Cerebellar cortex (tissue), 1 donor: ENCODE results near the gene LRCH3.

Experiments used
- DNase-seq: peaks from one replicate; pipeline ENCODE4 v3.0.0-alpha.2; 2015; ENCODE audit warnings: low spot score

The LRCH3 gene

DNA sequence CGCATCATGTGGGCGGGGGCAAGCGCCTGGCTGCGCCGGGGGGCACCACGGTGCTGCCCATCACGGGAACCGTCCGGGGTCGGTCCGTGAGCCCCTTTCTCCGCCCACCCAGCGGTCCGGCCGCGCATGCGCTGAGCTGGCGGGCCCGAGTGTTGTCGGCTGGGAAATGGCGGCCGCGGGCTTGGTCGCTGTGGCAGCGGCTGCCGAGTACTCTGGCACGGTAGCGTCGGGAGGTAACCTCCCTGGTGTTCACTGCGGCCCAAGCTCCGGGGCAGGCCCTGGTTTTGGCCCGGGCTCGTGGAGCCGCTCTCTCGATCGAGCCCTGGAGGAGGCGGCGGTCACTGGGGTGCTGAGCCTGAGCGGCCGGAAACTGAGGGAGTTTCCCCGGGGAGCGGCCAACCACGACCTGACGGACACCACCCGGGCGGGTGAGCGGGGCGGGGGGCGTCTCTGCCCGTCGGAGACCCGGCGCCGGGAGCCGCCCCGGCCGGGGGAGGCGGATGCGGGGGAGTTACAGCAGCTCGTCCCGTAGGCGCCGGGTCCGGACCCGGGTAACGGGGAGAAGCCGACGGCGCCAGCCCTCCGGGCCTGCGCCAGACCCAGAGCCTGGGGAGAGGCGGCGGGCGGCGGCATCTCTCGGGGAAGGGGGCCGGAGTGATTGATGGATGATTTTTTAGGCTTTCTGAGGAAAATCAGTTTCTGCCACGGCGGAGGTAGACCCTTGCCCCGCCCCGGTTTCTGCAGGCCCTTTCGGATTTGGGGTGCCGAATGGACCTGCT lies at the start of gene LRCH3:
Gene LRCH3, plus strand, starts transcription at position 142 of the 779 bp plus-strand sequence. Its CDS starts 25 bp downstream, at position 167.
- peak; percentile 77 for DNase-seq

DNA sequence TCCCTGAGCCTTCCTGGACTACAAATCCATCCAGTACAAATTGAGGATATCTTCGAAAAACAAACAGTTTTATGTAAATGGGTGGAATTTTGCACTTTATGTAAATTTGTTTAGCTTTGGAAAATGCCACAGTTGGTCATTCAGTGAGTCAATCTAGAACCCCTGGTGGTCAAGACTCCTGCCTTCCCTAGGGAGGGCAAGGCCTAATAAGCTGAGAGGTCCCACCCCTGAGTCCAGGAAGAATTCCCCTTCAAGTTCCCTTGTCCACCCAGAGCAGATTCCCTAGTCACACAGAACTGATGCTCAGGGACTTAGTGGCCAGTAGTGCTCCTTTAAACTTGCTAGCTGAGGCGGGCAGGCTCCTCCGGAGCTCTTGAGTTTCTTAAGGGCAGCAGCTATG lies 48.3 kb upstream of the LRCH3 start:
- no peak for DNase-seq

DNA sequence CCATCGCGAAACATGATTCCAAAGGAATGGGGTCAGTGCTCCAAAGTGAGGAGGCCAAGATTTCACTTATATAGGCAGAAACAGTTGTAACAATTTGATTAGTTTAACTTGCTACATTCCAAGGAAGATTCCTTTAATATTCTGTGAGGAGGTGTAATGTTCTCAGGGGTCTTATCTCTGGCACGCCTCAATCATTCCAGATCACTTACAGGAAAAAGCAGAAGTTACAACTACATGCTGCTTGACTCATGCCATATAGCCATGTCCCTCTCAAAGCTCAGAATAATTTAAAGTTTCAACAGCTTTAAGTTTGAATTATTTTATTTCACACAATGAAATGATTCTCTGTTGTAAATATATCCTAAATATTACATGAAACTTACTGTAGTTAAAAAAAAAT lies 44.8 kb upstream of the LRCH3 start:
- DNase-seq = no peak

DNA sequence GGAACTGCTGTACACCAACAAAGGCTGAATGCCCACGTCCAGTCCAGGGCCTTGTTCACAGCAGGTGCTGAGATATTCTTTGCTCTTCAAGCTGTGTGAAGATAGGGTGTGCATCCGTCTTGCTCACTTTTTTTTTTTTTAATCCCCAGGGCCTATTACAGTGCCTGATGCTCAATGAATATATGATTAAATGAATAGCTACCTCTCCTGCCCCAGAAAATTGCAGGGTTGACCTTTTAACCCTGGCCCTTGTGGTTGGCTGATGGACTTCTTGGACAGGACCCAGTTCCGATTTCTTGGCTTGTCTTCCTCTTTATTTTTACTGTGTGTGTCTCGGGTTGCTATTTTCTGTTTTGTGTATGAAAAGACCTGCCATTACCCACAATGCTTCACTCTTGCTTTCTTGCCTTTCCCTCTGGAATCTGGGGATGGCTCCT lies 44.2 kb upstream of the LRCH3 start:
- DNase-seq = peak; percentile 23

DNA sequence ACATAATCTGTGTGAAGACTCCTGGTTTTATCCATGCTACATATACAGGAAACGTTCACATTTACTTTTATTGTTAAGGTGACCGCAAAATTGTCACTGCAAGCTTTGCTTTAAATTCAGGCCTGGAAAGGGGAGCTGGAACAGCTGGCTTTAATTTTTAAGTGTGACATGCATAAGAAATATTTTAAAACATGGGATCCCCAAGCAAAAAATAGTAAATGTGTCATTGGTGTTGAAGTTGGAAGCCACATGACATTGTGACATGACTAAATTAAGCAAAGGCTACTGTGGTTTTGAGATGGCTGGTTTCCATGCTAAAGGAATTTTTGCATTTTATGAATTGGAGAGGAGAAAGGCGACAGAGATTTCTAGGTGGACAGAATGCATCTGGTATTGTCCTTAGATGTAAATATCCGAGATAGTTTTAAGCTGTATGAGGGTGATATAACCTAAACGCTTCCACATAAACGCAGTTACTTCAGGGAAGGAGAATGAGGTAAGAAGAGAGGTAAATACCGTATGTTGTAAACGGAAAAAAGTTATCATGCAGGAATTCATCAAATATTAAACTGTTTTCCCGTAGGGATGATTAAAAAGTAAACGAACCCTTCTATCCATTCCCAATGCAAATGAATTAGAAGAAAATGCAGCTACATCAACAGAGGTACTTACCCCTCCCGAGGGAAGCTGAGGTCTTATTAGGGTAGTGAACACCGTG lies 42.3 kb upstream of the LRCH3 start:
- DNase-seq = peak; percentile 51

DNA sequence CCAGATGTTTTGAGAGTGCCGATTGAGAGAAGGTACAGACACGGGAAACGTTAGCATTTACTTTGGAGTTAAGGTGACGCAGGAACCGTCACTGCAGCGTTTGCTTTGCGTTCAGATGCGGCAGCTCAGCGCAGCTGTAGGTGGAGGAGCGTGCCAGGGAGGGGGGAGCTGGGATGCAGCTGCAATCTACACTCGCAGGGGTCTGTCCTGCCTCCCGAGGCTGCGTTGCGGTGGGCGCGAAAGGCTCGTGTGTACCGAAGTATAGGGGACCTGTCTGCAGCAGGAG lies 41.8 kb upstream of the LRCH3 start:
- peak; percentile 70 for DNase-seq

DNA sequence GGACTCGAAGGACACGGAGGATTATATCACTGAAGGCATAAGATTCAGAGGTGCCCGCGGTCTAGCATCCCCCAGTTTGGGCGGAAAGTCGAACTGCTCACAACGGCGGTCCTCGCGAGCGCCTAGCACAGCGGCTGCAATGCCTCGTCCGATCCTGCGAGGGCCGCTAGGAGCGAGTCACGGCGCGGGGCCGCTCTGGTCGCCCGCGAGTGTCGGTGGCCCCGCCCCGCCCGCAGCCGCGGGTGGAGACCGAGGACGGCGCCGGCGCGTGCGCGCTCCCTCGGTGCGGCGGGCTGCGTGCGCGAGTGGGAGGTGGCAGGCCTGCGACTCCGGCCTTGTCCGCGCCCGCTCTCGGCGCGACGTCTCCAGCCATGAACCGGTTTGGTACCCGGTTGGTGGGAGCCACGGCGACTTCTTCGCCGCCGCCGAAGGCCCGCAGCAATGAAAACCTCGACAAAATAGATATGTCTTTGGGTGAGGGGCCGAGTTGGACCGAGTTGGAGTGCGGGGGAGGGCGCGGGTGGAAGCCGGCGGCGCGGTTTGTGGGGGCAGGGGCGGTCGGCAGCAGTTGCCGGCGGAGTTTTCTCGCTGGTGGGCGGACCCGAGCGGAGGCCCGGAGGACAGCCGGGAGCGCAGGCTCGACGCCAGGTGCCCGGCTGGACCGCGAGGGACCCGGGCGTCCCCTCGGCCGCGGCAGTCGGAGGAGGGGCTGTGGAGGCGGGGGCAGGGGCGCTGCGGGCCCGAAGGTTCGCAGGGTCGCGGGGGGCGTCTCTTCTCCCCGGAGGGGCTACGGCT lies 41.3 kb upstream of the LRCH3 start, which contains the start of gene FYTTD1:
Gene FYTTD1, plus strand, starts transcription at position 283 of the 795 bp plus-strand sequence. Its CDS starts 89 bp downstream, at position 372.
- peak; percentile 89 for DNase-seq

DNA sequence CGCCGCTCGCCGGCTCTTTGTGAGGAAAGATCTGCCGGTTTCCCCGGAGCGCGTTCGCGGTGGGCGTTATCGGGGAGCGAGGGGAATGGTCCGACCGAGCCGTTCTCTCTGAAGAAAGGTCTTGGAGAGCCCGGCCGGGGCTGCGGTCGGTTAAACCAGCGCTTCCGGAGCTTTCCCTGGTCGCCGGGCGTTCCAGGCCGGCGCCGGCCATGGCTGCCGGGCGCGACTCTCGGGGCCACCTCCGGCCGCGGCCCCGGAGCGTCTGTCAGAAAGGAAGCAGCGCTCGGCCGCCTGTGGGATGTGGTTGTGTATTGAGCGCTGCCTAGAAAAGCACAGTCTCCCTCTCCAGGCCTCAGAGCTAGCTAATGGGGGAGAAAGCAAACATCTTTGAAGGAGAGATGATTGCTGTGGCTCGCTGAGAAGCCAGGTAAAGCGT lies 40.6 kb upstream of the LRCH3 start:
- peak; percentile 66 for DNase-seq

DNA sequence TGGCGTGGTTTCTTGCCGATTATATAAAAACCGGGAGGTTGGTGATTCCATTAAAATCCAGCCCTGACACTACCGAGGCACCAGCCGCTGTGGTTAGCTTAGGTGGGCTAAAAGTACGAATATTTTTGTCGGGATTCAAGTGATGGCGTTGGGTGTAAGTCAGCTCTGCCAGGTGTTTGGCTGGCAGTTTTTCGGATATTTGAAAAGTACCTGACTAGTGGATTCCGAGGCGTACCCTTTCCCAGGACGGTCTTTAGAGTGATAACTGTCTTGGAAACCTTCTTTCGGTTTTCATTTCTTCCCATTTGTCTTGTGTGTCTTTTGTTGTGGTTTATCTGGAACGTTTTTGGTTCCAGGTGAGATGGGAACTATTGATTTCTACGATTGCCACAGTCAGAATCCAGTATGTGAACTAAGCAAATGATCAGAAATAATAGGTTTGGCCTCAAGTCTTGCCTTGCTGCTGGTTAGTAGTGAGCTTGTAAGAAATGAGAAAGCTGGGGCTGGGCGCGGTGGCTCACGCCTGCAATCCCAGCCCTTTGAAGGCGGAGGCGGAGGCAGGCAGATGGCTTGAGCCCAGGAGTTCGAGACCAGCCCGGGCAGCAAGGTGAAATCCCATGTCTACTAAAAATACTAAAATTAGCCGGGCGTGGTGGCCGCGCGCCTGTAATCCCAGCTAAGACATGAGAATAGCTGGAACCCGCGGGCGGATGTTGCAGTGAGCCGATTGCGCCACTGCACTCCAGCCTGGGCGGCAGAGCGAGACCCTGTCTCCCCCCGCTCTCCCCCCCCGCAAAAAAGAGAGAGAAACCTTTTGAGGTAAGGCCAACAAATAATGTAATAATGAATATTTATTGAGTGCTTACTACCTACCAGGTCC lies 40.0 kb upstream of the LRCH3 start:
- peak; percentile 42 for DNase-seq

DNA sequence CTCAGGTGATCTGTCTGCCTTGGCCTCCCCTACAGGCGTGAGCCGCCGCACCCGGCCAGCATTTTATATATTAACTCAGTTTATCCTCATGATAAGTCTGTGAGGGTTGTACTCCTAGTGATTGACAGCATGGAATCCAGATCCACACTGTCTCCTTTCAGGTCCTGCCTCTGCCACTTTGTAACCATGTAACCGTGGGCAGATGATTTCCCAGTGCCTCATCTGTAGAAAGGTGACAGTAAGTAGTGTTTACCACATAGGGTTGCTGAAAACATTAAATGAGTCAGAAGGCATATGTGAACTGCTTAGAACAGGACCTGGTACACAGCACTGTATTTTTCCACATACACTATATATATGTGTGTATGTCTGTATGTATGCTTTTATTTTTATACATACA lies 38.9 kb upstream of the LRCH3 start:
- DNase-seq = no peak

DNA sequence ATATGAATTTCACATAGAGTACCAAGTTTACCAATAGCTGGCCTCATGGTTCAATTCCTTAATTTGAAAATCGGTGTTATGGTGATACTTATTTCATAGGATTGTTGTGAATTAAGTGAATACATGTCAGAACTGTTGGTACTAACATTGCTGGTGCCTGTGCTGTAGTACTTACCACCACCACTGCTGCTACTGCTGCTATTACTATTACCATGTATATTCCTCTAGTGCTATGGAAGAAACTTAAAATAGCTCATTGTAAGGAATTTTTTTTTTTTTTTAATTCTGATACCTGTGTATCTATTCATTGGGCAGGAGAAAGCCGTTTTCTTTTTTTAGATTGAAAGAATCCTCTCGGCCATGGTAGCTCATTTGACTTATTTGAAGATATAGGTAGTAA lies 37.8 kb upstream of the LRCH3 start:
- DNase-seq = no peak

DNA sequence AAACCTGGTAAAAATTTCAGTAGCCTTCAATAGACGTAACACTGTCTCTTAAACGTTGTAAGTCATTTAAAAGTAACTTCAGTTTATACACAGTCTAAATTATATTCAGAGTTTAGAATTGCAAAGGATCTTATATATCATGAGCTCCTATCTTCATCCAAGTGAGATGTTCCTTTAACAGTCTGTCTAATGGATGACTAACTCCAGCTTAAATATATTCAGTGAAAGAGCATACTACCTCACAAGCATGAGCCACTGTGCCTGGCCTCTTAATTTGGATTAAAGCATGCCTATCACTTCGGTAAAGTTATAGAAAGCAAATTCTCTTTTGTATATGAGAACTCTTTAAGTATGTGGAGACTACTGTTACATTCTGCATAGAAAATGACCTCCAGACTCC lies 34.4 kb upstream of the LRCH3 start:
- no peak for DNase-seq

DNA sequence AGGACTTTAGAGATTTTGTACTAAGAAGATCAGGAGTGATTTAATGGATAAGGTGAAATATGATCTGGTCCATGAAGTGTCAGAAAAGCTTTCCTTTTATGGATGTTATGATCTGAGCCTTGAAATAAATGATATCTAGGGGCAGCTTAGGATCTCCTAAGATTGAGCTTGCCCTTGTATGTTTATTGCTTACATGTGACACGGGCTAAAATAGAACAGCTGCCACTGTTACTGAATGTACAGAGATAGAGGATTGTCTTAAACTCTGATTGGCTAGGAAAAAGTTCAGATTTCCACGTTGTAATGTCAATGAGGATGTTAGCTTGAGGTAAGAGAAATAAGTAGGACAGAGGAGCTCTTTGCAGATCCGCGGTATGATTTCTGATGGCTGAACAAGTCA lies 32.5 kb upstream of the LRCH3 start:
- no peak for DNase-seq

DNA sequence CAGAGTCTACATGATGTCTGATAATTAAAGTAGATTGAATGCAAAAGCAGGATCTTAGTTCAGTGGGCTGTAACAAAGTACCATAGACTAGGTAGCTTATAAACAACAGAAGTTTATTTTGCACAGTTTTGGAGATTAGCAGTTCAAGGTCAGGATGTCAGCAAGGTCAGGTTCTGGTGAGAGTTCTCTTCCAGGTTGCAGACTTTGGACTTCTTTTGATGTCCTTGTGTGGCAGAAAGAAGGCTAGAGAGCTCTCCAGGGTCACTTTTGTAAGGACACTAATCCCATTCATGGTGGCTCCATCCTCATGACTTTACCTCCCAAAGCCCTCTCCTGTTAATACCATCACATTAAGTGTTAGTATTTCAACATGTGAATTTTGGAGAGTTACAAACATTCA lies 29.3 kb upstream of the LRCH3 start:
- DNase-seq = no peak

DNA sequence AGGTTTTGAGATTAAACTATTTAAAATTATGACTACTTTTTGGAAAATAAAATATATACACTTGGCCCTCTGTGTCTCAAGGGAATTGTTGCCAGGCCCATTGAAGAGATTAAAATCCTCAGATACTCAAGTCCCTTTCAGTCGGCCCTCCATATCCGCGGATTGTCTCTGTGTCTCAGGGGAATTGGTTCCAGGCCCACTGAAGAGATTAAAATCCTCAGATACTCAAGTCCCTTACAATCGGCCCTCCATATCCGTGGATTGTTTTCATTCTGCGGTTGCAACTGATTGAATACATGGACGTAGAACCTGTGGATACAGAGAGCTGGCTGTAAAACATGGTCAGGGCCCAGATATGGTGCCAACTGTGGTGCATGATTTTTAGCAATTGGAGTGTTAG lies 15.7 kb upstream of the LRCH3 start:
- DNase-seq = no peak

DNA sequence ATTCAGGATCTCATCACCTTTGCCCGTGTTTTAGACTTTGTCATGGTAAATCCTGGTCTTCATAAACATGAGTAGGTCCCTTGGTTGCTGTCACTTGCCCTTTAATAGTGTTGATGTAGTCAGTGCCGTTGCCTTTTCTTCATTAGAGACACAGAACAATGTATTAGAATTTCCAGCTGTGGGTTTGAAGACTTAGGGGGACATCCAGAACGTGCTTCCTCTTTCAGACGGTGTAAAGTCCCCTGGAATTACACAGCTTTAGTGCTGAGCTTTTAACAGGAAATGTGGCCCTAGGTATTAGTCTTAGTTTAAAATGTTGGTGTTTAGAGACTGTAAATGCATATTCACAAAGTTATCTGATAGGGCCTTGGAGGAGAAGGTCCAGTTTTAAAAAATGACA lies 8.8 kb upstream of the LRCH3 start:
- no peak for DNase-seq

DNA sequence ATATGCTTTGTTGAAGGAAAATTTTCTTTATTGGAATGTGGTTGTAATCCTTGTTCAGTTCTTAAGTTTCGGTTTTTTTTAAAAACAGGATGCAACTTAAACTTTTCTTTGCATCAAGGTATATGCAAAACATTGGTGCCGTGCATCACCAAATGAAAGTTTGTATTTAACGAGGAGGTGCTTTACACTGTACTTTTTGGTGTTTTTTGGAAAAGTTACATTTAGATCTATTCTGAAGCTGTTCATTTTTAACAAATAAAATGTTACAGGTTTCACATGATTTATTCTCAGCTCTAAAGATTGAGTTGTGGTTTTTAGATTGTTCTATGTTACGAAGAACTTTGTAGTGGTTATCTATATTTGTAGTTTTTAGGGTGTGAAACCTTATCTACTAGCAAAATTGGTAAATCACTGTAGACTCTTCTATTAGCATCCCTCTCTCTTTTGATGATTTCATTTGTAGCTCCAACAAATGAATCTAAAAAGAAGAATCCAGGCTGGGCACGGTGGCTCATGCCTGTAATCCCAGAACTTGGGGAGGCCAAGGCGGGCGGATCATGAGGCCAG lies 7.0 kb upstream of the LRCH3 start:
- no peak for DNase-seq

DNA sequence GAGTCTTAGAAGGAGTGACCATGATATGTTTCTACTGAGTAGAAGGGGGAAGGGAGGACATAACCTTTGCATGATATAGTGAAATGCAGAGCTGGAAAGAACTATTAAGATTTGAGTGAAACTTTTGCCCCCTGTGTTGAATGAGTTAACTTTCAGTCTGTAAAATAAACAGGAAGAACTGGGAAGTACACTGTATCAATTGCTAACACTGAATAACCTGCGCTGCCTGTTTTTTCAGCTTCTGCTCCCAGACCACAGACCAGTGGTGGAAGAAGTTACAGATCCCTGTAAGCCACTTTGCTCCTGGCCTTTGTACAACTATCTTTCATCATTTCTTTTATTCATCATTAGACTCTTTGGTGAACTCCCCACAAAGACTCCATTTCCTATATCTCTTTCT lies 3.6 kb upstream of the LRCH3 start:
- DNase-seq = no peak

DNA sequence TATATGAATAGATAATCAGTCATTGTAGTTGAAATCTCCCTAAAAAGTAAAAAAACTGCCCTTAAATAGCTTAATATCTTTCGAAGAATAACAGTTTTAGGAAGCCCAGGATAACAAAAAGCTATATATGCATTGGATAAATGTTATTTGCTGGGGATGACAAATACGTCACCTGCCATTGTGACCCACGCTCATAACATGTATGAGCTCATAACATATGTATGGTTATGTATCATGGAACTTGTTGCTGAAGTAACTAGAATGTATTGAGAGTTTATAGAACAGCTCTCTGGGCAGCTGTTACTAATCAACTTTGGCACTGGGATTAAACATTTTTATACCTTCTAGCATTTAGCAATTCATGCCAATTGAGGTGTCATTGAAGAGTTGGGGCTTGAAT lies 1.7 kb upstream of the LRCH3 start:
- no peak for DNase-seq

DNA sequence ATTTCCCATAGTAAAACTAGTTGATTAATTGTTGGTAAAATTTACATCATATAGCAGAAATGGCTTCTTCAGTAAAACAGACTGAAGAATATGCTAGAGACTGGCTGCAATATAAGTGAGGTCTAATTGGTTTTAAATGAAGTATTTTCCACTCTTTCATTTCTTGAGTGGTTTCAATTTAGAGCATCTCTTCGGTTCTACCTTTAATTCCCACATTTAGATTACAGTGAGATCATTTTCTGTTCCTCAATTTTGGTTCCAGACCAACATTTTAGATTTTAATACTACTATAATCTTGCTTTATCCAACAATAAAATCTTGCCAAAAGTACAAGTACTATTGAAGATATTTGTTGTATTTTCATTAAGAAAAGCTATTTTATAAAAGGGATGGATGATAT lies 1.0 kb upstream of the LRCH3 start:
- DNase-seq = no peak

DNA sequence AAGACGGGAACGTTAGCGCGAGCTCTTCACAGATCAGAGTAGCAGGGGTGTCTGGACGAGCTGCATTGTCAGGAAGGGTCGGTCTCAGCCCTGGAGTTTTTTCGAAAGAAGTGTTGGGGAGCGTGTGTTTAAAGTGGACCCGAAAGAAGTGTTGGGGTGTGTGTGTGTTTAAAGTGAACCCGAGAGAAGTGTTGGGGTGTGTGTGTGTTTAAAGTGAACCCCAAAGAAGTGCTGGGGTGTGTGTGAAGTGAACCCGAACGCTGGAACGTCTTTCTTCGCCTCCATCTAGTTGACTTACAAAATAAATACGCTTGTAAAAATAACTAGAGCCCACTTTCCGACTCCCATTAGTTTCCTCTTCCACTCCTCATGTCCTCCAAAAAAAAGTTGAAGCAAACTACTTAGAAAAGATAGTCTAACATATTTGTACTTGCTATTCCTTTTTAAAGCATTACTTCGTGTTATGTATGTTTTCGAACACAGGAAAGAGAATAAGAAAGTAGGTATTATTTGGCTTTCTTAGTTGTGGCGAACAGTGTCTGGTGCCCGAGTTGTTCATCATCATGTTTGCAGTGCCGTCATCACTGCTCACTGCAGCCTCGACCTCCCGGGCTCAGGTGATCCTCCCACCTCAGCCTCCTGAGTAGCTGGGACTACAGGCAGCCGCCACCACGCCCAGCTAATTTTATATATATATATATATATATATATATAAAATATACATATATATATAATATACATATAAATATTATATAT lies 1.0 kb downstream of the LRCH3 start:
- peak; percentile 42 for DNase-seq
